Activated naive CD4-positive, alpha-beta T cell treated with anti-CD3 and anti-CD28 coated beads, Interleukin-2, amount 50 U/mL, for 24 hours (primary cell): ENCODE data around the gene CAMSAP1.

Source experiments
- H3K27ac Mint-ChIP-seq: one replicate; pipeline ENCODE4 v1.8.0; 2021; ENCODE audit warnings: mild to moderate bottlenecking, mixed read lengths
- H3K27me3 Mint-ChIP-seq: one replicate; pipeline ENCODE4 v1.8.0; 2021; ENCODE audit warnings: mixed read lengths
- H3K36me3 Mint-ChIP-seq: one replicate; pipeline ENCODE4 v1.8.0; 2021; ENCODE audit warnings: mixed read lengths
- H3K4me1 Mint-ChIP-seq: one replicate; pipeline ENCODE4 v1.8.0; 2021; ENCODE audit warnings: mixed read lengths
- H3K4me3 Mint-ChIP-seq: one replicate; pipeline ENCODE4 v1.8.0; 2021; ENCODE audit warnings: mild to moderate bottlenecking, mixed read lengths
- H3K9me3 Mint-ChIP-seq: one replicate; pipeline ENCODE4 v1.8.0; 2021; ENCODE audit warnings: mixed read lengths

CAMSAP1 gene

DNA sequence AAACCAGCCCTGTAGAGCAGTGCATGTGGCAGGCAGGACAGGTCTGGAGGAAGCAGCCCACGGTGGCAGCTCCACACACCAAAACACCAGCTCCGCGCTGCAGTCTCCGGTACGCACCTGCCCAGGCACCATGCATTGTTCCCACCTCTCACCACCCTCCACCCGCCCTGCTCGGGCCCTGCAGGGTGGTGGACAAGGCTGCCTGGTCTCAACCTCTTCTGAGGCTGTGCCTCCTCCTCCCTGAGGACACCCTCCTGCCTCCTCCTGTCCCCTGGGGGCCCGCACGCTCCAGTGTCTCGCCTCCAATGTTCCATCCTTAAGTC is 109.1 kb downstream of the CAMSAP1 start:
- no peaks in the 10 kb centered on the region for H3K27me3 Mint-ChIP-seq
- no peaks in the 10 kb centered on the region for H3K4me1 Mint-ChIP-seq
- H3K36me3 Mint-ChIP-seq, result no peaks in the 10 kb centered on the region
- no peaks in the 10 kb centered on the region for H3K9me3 Mint-ChIP-seq
- H3K4me3 Mint-ChIP-seq, result no peak overlapping the region
- no peak overlapping the region for H3K27ac Mint-ChIP-seq

- no peak overlapping the region for H3K27ac Mint-ChIP-seq
- no peaks in the 10 kb centered on the region for H3K9me3 Mint-ChIP-seq
- H3K27me3 Mint-ChIP-seq, result no peaks in the 10 kb centered on the region
- no peaks in the 10 kb centered on the region for H3K4me1 Mint-ChIP-seq
- no peak overlapping the region for H3K4me3 Mint-ChIP-seq
- no peaks in the 10 kb centered on the region for H3K36me3 Mint-ChIP-seq
These were observed 109.7 kb downstream of the CAMSAP1 start for GRCh38 chr9:135797507-135798262.

DNA sequence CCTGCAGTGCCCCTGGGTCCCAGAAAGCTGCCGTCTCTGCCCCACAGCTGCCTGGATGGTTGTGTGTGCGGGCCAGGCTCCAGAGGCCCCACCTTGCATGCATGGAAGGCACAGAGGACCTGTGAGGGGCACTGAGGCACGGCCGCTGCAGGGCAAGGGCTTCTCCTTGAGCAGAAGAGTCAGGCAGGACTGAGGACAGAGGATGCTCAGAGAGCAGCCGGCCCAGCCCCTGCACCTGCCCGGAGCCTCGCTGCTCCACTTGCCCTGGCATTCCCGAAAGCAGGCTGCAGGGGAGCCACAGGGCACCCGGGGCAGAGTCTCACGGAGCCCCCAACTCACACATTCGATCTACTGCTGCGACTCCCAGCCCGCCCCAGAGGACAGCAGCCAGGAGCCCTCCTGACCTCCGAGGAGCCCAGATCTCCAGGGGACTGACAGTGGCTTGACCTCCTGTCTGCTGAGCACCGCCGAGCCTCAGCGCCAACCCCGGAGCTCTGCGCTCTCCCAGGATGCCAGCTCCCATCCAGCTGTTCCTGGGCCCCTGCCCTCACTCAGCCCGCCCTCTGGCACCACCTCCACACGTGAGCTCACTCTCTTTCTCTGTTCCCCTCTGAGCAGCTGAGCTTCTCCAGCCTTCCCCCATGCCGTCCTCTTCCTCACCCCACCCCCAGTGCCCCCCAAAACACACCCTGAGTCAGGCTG is 110.4 kb downstream of the CAMSAP1 start:
- Mint-ChIP-seq H3K4me3 (no peak overlapping the region), H3K27me3 (no peaks in the 10 kb centered on the region), H3K27ac (no peak overlapping the region), H3K4me1 (no peaks in the 10 kb centered on the region), H3K36me3 (no peaks in the 10 kb centered on the region), H3K9me3 (no peaks in the 10 kb centered on the region)

DNA sequence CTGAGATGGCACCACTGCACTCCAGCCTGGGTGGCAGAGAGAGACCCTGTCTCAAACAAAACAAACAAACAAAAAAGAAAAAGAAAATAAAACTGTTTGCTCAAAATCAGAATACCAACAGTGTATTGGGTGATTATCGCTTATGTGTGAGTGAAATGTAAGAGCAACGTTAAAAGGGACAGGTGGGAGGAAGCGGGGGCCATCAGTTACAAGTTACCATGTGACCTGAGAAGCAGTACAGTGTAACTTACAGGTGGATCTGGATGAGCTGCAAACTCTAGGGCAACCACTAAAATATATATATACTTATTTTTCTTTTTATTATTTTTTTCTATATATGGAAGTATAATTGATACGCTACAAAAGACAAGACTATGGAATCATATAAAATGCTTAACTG is 112.0 kb downstream of the CAMSAP1 start:
- Mint-ChIP-seq H3K36me3 (no peaks in the 10 kb centered on the region), H3K4me3 (no peak overlapping the region), H3K27me3 (no peaks in the 10 kb centered on the region), H3K27ac (no peak overlapping the region), H3K9me3 (no peaks in the 10 kb centered on the region), H3K4me1 (no peaks in the 10 kb centered on the region)

DNA sequence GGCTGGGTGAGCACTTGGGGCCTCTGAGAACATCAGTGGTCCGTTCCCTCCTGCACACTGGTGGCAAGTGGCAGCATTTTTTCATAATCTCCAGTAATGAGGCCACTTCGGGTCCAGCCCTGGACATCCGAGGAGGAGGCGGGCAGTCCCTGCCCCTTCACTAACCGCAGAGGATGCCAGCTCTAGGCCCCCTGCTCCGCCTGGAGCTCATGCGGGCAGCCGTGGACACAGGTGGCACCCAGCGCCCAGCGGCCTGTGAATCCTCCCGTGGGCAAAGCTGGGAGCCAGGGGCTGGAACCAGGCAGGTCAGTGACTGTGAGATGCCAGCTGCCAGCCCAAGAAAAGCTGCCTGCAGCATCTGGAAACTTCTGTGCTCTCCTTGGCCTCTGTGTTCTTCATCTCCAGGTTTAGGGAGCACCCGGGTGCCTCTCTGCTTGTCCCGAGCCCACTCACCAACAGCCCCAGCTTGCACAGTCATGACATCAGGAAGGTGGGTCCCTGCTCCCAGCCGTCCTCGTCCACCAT is 112.9 kb downstream of the CAMSAP1 start:
- Mint-ChIP-seq H3K4me3 (no peak overlapping the region), H3K27ac (no peak overlapping the region), H3K27me3 (no peaks in the 10 kb centered on the region), H3K36me3 (no peaks in the 10 kb centered on the region), H3K9me3 (no peaks in the 10 kb centered on the region), H3K4me1 (no peaks in the 10 kb centered on the region)

- no peaks in the 10 kb centered on the region for H3K27me3 Mint-ChIP-seq
- no peaks in the 10 kb centered on the region for H3K9me3 Mint-ChIP-seq
- no peaks in the 10 kb centered on the region for H3K4me1 Mint-ChIP-seq
- no peaks in the 10 kb centered on the region for H3K36me3 Mint-ChIP-seq
- H3K27ac Mint-ChIP-seq, result no peak overlapping the region
- no peak overlapping the region for H3K4me3 Mint-ChIP-seq
These were observed 113.3 kb downstream of the CAMSAP1 start for GRCh38 chr9:135794057-135794335.

GRCh38 chr9:135793221-135794056 is 113.9 kb downstream of the CAMSAP1 start:
- Mint-ChIP-seq H3K4me1 (no peaks in the 10 kb centered on the region), H3K27ac (no peak overlapping the region), H3K4me3 (no peak overlapping the region), H3K36me3 (no peaks in the 10 kb centered on the region), H3K27me3 (no peaks in the 10 kb centered on the region), H3K9me3 (no peaks in the 10 kb centered on the region)

GRCh38 chr9:135792268-135793128 is 114.8 kb downstream of the CAMSAP1 start:
- H3K27ac Mint-ChIP-seq, result no peak overlapping the region
- H3K4me3 Mint-ChIP-seq, result no peak overlapping the region
- H3K36me3 Mint-ChIP-seq, result no peaks in the 10 kb centered on the region
- H3K4me1 Mint-ChIP-seq, result no peaks in the 10 kb centered on the region
- no peaks in the 10 kb centered on the region for H3K27me3 Mint-ChIP-seq
- no peaks in the 10 kb centered on the region for H3K9me3 Mint-ChIP-seq

DNA sequence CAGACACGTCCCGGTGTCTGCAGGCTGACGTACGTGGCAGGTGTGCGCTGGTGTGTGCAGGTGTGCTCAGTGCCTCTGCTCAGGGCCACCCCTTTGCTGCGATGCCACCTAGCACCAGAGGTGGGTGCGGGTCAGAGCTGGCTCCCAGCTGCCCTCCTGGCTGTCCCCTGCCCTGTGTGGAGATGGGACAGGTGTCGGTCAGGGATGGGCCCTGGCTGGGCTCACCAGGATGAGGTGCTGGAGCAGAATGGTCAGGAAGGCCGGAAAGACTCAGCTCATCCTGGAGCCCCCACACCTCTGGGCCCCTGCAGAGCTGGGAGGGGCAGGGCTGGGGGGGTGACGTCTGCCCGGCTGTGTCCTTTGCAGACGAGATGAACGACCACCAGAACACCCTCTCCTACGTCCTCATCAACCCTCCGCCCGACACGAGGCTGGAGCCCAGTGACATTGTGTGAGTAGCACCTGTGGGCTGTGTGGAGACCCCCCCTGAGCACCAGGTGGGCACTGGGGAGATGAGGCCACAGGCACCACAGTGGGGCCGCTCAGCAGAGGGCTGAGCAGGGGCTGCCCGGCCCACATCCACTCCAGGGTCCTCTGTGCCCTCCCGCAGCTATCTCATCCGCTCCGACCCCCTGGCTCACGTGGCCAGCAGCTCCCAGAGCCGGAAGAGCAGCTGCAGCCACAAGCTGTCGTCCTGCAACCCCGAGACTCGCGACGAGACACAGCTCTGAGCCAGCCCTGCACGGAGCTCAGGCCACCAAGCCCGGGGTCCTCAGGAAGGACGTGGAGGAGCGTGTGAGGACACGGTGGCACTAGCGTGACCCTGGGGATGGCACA is 115.7 kb downstream of the CAMSAP1 start:
- Mint-ChIP-seq H3K36me3 (no peaks in the 10 kb centered on the region), H3K27ac (no peak overlapping the region), H3K9me3 (no peaks in the 10 kb centered on the region), H3K4me3 (no peak overlapping the region), H3K4me1 (no peaks in the 10 kb centered on the region), H3K27me3 (no peaks in the 10 kb centered on the region)

- no peak overlapping the region for H3K27ac Mint-ChIP-seq
These were observed 116.5 kb downstream of the CAMSAP1 start for GRCh38 chr9:135790850-135791249.

GRCh38 chr9:135790356-135790755 is 117.0 kb downstream of the CAMSAP1 start:
- Mint-ChIP-seq H3K4me1 (no peaks in the 10 kb centered on the region), H3K36me3 (no peaks in the 10 kb centered on the region), H3K27ac (no peak overlapping the region), H3K27me3 (no peaks in the 10 kb centered on the region), H3K4me3 (no peak overlapping the region), H3K9me3 (no peaks in the 10 kb centered on the region)

More at GRCh38 chr9:135790850-135791249, 116.5 kb downstream of the CAMSAP1 start:
- Mint-ChIP-seq H3K9me3 (no peaks in the 10 kb centered on the region), H3K4me3 (no peak overlapping the region), H3K36me3 (no peaks in the 10 kb centered on the region), H3K27me3 (no peaks in the 10 kb centered on the region), H3K4me1 (no peaks in the 10 kb centered on the region)

DNA sequence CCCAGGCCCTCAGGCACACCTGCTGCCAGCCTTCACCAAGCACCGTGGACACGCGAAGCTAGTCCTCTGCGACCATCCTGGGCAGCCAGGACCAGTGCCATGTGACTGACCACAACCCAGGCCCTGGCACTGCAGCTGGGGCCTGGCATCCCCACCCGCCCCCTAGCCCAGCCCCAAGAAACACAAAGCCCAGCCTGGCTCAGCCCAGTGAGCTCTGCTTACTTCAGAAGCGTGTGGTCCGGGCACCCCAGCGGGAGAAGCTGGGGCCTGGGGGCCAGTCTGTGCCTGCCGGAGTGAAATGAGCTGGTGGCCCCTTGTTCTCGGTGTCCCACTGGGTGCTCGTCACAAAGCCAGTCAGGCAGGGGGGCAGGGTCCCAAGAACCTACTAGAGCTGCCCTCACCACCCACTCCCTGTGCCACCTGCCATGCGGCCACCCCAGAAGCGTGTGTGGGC is 117.5 kb downstream of the CAMSAP1 start:
- Mint-ChIP-seq H3K36me3 (no peaks in the 10 kb centered on the region), H3K4me1 (no peaks in the 10 kb centered on the region), H3K4me3 (no peak overlapping the region), H3K9me3 (no peaks in the 10 kb centered on the region), H3K27me3 (no peaks in the 10 kb centered on the region), H3K27ac (no peak overlapping the region)

DNA sequence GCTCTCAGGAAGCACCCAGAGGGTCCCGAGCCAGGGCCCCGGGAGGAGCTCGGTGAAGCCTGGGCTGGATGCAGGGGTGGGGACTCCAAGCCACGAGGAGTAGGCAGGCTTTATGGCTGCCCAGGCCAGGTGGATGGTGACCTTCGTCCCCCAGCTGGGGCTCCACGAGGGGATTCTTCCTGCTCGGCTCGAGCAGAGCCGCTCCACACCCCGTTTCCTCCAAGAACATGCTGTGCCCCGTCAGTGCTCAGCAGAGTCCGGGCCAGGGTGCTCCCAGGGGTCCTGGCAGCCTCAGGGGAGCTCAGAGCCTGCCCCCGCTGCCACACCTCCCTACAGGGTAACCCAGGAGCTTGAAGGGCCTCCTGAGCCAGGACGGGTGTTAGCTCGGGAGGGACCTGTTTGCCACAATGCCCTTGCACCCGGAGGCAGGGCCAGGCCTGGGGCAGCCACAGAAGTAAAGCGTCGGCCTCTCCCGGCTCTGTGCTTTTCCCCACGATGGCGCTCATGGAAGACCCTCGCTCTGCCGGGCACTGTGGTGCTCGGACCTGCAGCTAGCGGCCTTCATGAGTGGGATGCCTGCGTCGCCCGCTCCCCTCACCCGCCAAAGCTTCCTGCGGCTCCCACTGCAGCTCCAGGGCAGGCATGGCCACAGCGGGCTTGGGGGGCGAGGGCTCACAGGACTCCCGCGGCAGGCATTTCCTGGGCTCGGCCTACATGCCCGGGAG is 118.6 kb downstream of the CAMSAP1 start:
- H3K36me3 Mint-ChIP-seq, result no peaks in the 10 kb centered on the region

More for the DNA sequence above, 118.6 kb downstream of the CAMSAP1 start:
- H3K27me3 Mint-ChIP-seq, result no peaks in the 10 kb centered on the region
- no peak overlapping the region for H3K4me3 Mint-ChIP-seq
- no peaks in the 10 kb centered on the region for H3K4me1 Mint-ChIP-seq
- H3K9me3 Mint-ChIP-seq, result no peaks in the 10 kb centered on the region
- H3K27ac Mint-ChIP-seq, result no peak overlapping the region
